ENCODE results near the gene USP20.
"Not testable (repeated sequence)": the region's sequence is repeated elsewhere in the genome, so short reads cannot be mapped to it uniquely, and the experiment has no call there.

The USP20 gene

GRCh38 chr9:129890718-129891299 lies 55.6 kb downstream of the USP20 start:
- not testable (repeated sequence) for DNase-seq (ENCODE audit: low read depth in 2 of 2)

GRCh38 chr9:129891569-129891968 lies 56.3 kb downstream of the USP20 start:
- no peak for DNase-seq (ENCODE audit: low read depth in 2 of 2)

GRCh38 chr9:129894120-129894823 lies 59.0 kb downstream of the USP20 start:
- DNase-seq (ENCODE audit: low read depth in 2 of 2), result no peak

GRCh38 chr9:129895376-129896268 lies 60.4 kb downstream of the USP20 start:
- DNase-seq (ENCODE audit: low read depth in 2 of 2), result no peak

GRCh38 chr9:129897263-129897662 lies 62.0 kb downstream of the USP20 start:
- no peak for DNase-seq (ENCODE audit: low read depth in 2 of 2)

- DNase-seq (ENCODE audit: low read depth in 2 of 2), result no peak
These were observed 62.9 kb downstream of the USP20 start for GRCh38 chr9:129898185-129898584.

- DNase-seq (ENCODE audit: low read depth in 2 of 2), result no peak
These were observed 64.4 kb downstream of the USP20 start for GRCh38 chr9:129899620-129900019.

GRCh38 chr9:129900263-129901027 lies 65.2 kb downstream of the USP20 start:
- no peak for DNase-seq (ENCODE audit: low read depth in 2 of 2)

- DNase-seq (ENCODE audit: low read depth in 2 of 2), result no peak
These were observed 66.9 kb downstream of the USP20 start for GRCh38 chr9:129901993-129902739.

GRCh38 chr9:129902740-129903134 lies 67.5 kb downstream of the USP20 start:
- no peak for DNase-seq (ENCODE audit: low read depth in 2 of 2)

GRCh38 chr9:129904734-129905133 lies 69.5 kb downstream of the USP20 start:
- no peak for DNase-seq (ENCODE audit: low read depth in 2 of 2)

- no peak for DNase-seq (ENCODE audit: low read depth in 2 of 2)
These were observed 71.0 kb downstream of the USP20 start for GRCh38 chr9:129906298-129906697.

- DNase-seq (ENCODE audit: low read depth in 2 of 2), result no peak
These were observed 71.9 kb downstream of the USP20 start for GRCh38 chr9:129907201-129907600.

GRCh38 chr9:129908906-129909305 lies 73.6 kb downstream of the USP20 start:
- no peak for DNase-seq (ENCODE audit: low read depth in 2 of 2)

- DNase-seq (ENCODE audit: low read depth in 2 of 2), result no peak
These were observed 74.6 kb downstream of the USP20 start for GRCh38 chr9:129909851-129910250.

- DNase-seq (ENCODE audit: low read depth in 2 of 2), result no peak
These were observed 75.6 kb downstream of the USP20 start for GRCh38 chr9:129910628-129911567.

- no peak for DNase-seq (ENCODE audit: low read depth in 2 of 2)
These were observed 78.8 kb downstream of the USP20 start for GRCh38 chr9:129914051-129914450.

- no peak for DNase-seq (ENCODE audit: low read depth in 2 of 2)
These were observed 81.4 kb downstream of the USP20 start for GRCh38 chr9:129916707-129917106.

- DNase-seq (ENCODE audit: low read depth in 2 of 2), result no peak
These were observed 83.2 kb downstream of the USP20 start for GRCh38 chr9:129918296-129918950.

- DNase-seq (ENCODE audit: low read depth in 2 of 2), result no peak
These were observed 84.0 kb downstream of the USP20 start for GRCh38 chr9:129919277-129919676.

Data from stimulated activated CD8-positive, alpha-beta memory T cell treated with anti-CD3 and anti-CD28 coated beads, Interleukin-2, amount 100 ng/mL, for 48 hours (primary cell).